K562 (cell line): ENCODE data around the gene HKDC1. TPM values are rescaled to one million over a fixed set of nuclear protein-coding genes. Genes with fewer than 3 reads are reported as not detected.

ENCODE experiments used
- ETS2 ChIP-seq: IDR thresholded peaks from 2 replicates; pipeline ENCODE4 v1.6.1; 2016; ENCODE audit warnings: borderline replicate concordance, missing genetic modification characterization, mild to moderate bottlenecking, moderate library complexity, missing compliant biosample characterization; ENCODE audit not compliant: poor library complexity, severe bottlenecking
- FOSL1 ChIP-seq: fragments of 200-800 bp; sonication (Bioruptor generic); conservative IDR thresholded peaks from 2 replicates; pipeline ENCODE4 v1.6.1; 2016; ENCODE audit warnings: missing genetic modification characterization, missing compliant biosample characterization
- RBM25 ChIP-seq: fragments of 200-400 bp; formaldehyde crosslinking; IDR thresholded peaks from 2 replicates; pipeline ENCODE4 v1.6.1; 2018; ENCODE audit warnings: low read length, low read depth, moderate library complexity; ENCODE audit not compliant: severe bottlenecking
- RNF2 ChIP-seq: sonication (generic); IDR thresholded peaks from 2 replicates; pipeline ENCODE4 v1.6.1; 2016
- RUNX1 ChIP-seq: sonication (generic); IDR thresholded peaks from 2 replicates; pipeline ENCODE4 v1.6.1; 2016; ENCODE audit warnings: antibody characterized with exemption, low read depth
- ZNF408 ChIP-seq: fragments of 250-450 bp; sonication (Bioruptor Pico); IDR thresholded peaks from 2 replicates; pipeline ENCODE4 v1.4.0; 2020; ENCODE audit warnings: low read depth, mild to moderate bottlenecking, moderate library complexity
- ZNF584 ChIP-seq: fragments of 200-800 bp; sonication (Bioruptor generic); IDR thresholded peaks from 2 replicates; pipeline ENCODE4 v1.6.1; 2016; ENCODE audit warnings: low read depth, mild to moderate bottlenecking, missing genetic modification characterization, missing compliant biosample characterization
- ZNF586 ChIP-seq: fragments of 450-650 bp; formaldehyde crosslinking; conservative IDR thresholded peaks from 2 replicates; pipeline ENCODE4 v1.4.0; 2020; ENCODE audit warnings: mild to moderate bottlenecking, moderate library complexity
- ZNF695 ChIP-seq: fragments of 450-650 bp; formaldehyde crosslinking; IDR thresholded peaks from 2 replicates; pipeline ENCODE4 v1.4.0; 2020; ENCODE audit warnings: mild to moderate bottlenecking, moderate library complexity
- ZZZ3 ChIP-seq: fragments of 450-650 bp; IDR thresholded peaks from 2 replicates; pipeline ENCODE4 v1.6.1; 2016; ENCODE audit warnings: antibody characterized with exemption, mild to moderate bottlenecking, moderate library complexity
- polyA plus RNA-seq, 8 experiments: library from polyadenylated mRNA; depleted of rRNA in 4 of 8; stranded (reverse) in 5 of 8; unstranded in 3 of 8; fragments of >200 nt; fragmentation: Nextera tagmentation in 2 of 8; fragmentation: Illumina TruSeq in 1 of 8; extraction: Ambion mirVana in 2 of 8; extraction: Trizol in 1 of 8; gene quantifications; 2 replicates each; pipeline versions ENCODE4 v1.2.1 to v1.2.3, GENCODE V29; 2011 to 2014; ENCODE audit warnings: inconsistent platforms in 1 of 8, missing spikeins in 1 of 8
- total RNA-seq, 7 experiments: library from RNA; depleted of rRNA in 6 of 7; stranded (reverse); fragments of >200 nt in 6 of 7; fragmentation: Illumina TruSeq in 2 of 7; extraction: Trizol in 2 of 7; gene quantifications; 2 replicates each; pipeline versions ENCODE4 v1.2.1 to v1.2.3, GENCODE V29; 2011 to 2021; ENCODE audit warnings: low replicate concordance in 1 of 7
- TF ChIP-seq, protein P1 (sequence below): fragments of 450-650 bp; IDR thresholded peaks from 2 replicates; pipeline ENCODE4 v1.6.1; 2016; ENCODE audit warnings: antibody characterized with exemption
- TF ChIP-seq, protein P2 (sequence below): fragments of 450-650 bp; IDR thresholded peaks from 2 replicates; pipeline ENCODE4 v1.7.0; 2016; ENCODE audit warnings: borderline replicate concordance
- TF ChIP-seq, protein P3 (sequence below), 2 experiments: IDR thresholded peaks in 1 of 2; conservative IDR thresholded peaks in 1 of 2; 2 replicates each; pipeline ENCODE4 v1.6.1; 2016; ENCODE audit warnings: low read depth in 2 of 2, mild to moderate bottlenecking in 1 of 2, missing compliant biosample characterization in 1 of 2, missing genetic modification characterization in 1 of 2, moderate library complexity in 1 of 2
- TF ChIP-seq, protein P4 (sequence below): fragments of 450-650 bp; formaldehyde crosslinking; IDR thresholded peaks from 2 replicates; pipeline ENCODE4 v1.4.0; 2022; ENCODE audit warnings: missing genetic modification characterization
- TF ChIP-seq, protein P5 (sequence below): sonication (generic); formaldehyde crosslinking; IDR thresholded peaks from 2 replicates; pipeline ENCODE4 v1.8.0; 2022; ENCODE audit warnings: mild to moderate bottlenecking, low read depth, missing genetic modification reagents
- TF ChIP-seq, protein P6 (sequence below), 2 experiments: fragments of 450-650 bp; IDR thresholded peaks; 2 replicates each; pipeline ENCODE4 v1.6.1; 2016

HKDC1 gene
- total and polyA plus RNA-seq, 9 of the 15 experiments (the other 6 are each of a cell fraction or from before 2014, with no cell fraction given) = 0.04 to 0.22 (median 0.11) TPM; not detected in 5

DNA sequence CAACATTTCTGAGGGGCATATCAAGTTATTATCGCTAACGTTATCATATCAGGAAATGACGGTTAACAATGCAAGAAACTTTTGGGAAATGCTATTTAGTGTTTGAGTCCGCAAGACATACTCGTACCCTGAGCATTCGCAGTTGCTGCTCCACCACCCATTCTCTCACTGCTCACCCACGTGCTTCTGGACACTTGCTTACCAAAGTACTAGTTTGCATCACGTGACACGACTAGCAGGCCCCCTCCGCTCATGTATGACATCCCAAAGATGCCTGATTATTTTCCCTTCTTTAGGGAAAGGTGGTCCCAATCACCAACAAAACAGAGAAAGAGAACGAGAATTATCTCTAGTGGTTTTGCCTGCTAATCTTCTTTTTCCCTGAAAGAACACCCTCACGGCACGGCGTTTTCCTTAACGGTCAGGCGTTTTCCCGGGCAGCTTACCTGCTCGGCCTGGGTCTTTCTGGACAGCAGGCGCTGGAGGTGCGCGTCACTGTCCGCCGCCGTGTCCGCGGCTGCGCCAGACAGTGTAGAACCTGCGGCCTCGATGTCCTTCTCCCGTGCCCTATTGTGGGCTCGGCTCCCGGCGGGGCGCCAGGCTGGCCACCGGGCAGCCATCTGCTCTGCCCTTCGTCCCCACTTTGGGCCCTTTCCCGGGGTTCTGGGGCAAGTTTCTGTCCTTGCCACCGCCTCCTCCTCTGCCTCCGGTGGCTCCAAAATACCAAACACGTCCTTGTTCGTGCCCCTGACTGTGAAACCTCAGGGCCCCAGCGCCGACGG, 40.2 kb upstream of the HKDC1 start, which contains the start of gene SUPV3L1 (continued):
- TF ChIP-seq, protein P1, sequence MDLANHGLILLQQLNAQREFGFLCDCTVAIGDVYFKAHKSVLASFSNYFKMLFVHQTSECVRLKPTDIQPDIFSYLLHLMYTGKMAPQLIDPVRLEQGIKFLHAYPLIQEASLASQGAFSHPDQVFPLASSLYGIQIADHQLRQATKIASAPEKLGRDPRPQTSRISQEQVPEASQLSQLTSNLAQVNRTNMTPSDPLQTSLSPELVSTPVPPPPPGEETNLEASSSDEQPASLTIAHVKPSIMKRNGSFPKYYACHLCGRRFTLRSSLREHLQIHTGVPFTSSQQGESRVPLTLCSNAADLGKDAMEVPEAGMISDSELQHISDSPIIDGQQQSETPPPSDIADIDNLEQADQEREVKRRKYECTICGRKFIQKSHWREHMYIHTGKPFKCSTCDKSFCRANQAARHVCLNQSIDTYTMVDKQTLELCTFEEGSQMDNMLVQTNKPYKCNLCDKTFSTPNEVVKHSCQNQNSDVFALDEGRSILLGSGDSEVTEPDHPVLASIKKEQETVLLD = no peak
- TF ChIP-seq ZNF695 (CRISPR knock-in tag) (no peak), RNF2 (peak; percentile 83), FOSL1 (tag) (peak; percentile 64; the same call in 1 of the 2 replicates), ZNF584 (CRISPR knock-in tag) (peak; percentile 90), ZNF408 (CRISPR knock-in tag) (no peak), ETS2 (tag) (no peak), RUNX1 (peak; percentile 83; the same call in 1 of the 2 replicates), ZNF586 (CRISPR knock-in tag) (no peak), ZZZ3 (peak; percentile 88), RBM25 (no peak)
- TF ChIP-seq, protein P2, sequence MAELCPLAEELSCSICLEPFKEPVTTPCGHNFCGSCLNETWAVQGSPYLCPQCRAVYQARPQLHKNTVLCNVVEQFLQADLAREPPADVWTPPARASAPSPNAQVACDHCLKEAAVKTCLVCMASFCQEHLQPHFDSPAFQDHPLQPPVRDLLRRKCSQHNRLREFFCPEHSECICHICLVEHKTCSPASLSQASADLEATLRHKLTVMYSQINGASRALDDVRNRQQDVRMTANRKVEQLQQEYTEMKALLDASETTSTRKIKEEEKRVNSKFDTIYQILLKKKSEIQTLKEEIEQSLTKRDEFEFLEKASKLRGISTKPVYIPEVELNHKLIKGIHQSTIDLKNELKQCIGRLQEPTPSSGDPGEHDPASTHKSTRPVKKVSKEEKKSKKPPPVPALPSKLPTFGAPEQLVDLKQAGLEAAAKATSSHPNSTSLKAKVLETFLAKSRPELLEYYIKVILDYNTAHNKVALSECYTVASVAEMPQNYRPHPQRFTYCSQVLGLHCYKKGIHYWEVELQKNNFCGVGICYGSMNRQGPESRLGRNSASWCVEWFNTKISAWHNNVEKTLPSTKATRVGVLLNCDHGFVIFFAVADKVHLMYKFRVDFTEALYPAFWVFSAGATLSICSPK = no peak
- TF ChIP-seq, protein P3, sequence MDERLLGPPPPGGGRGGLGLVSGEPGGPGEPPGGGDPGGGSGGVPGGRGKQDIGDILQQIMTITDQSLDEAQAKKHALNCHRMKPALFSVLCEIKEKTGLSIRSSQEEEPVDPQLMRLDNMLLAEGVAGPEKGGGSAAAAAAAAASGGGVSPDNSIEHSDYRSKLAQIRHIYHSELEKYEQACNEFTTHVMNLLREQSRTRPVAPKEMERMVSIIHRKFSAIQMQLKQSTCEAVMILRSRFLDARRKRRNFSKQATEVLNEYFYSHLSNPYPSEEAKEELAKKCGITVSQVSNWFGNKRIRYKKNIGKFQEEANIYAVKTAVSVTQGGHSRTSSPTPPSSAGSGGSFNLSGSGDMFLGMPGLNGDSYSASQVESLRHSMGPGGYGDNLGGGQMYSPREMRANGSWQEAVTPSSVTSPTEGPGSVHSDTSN (CRISPR knock-in tag; IDR thresholded peaks at IDR 0.05; ENCODE audit: low read depth) = no peak
- TF ChIP-seq, protein P3 (tag; conservative IDR thresholded peaks at IDR 0.05; ENCODE audit: low read depth) = no peak; the same call in 1 of the 2 replicates
- TF ChIP-seq, protein P4, sequence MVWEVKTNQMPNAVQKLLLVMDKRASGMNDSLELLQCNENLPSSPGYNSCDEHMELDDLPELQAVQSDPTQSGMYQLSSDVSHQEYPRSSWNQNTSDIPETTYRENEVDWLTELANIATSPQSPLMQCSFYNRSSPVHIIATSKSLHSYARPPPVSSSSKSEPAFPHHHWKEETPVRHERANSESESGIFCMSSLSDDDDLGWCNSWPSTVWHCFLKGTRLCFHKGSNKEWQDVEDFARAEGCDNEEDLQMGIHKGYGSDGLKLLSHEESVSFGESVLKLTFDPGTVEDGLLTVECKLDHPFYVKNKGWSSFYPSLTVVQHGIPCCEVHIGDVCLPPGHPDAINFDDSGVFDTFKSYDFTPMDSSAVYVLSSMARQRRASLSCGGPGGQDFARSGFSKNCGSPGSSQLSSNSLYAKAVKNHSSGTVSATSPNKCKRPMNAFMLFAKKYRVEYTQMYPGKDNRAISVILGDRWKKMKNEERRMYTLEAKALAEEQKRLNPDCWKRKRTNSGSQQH (CRISPR knock-in tag) = no peak; the same call in 1 of the 2 replicates
- TF ChIP-seq, protein P5, sequence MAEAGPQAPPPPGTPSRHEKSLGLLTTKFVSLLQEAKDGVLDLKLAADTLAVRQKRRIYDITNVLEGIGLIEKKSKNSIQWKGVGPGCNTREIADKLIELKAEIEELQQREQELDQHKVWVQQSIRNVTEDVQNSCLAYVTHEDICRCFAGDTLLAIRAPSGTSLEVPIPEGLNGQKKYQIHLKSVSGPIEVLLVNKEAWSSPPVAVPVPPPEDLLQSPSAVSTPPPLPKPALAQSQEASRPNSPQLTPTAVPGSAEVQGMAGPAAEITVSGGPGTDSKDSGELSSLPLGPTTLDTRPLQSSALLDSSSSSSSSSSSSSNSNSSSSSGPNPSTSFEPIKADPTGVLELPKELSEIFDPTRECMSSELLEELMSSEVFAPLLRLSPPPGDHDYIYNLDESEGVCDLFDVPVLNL = no peak
- TF ChIP-seq, protein P6, sequence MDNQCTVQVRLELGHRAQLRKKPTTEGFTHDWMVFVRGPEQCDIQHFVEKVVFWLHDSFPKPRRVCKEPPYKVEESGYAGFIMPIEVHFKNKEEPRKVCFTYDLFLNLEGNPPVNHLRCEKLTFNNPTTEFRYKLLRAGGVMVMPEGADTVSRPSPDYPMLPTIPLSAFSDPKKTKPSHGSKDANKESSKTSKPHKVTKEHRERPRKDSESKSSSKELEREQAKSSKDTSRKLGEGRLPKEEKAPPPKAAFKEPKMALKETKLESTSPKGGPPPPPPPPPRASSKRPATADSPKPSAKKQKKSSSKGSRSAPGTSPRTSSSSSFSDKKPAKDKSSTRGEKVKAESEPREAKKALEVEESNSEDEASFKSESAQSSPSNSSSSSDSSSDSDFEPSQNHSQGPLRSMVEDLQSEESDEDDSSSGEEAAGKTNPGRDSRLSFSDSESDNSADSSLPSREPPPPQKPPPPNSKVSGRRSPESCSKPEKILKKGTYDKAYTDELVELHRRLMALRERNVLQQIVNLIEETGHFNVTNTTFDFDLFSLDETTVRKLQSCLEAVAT (IDR thresholded peaks at IDR 0.05) = peak; percentile 13 to 83; a peak in 3 of 4 replicates
